ENCODE data around the gene SYPL1.

SYPL1 gene

GRCh38 chr7:106071356-106071998 lies 40.6 kb downstream of the SYPL1 start:
- peak; percentile 43 for DNase-seq (ENCODE audit: low spot score)
- POLR2A ChIA-PET (ENCODE audit: low non-redundant PET): interaction anchor here (1.1 kb wide), 1 partner anchor 13 kb away, joined by 4 read pairs; no protein-coding TSS in a partner anchor
- TF ChIP-seq CTCF (conservative IDR thresholded peaks at IDR 0.05; ENCODE audit: low read depth): no peak
- CTCF ChIA-PET: interaction anchor here (0.6 to 1.5 kb wide), 4 partner anchors 9 to 106 kb away, joined by 3 to 8 read pairs (median 6); no protein-coding TSS in a partner anchor
- H3K27ac ChIP-seq: peak overlapping the region; percentile 92

- TF ChIP-seq CTCF (conservative IDR thresholded peaks at IDR 0.05; ENCODE audit: low read depth): no peak
- ChIA-PET POLR2A (ENCODE audit: low non-redundant PET) (no interaction called here), CTCF (interaction anchor here (1.0 to 1.5 kb wide), 3 partner anchors 9 to 12 kb away, joined by 3 to 8 read pairs (median 3); no protein-coding TSS in a partner anchor)
- H3K27ac ChIP-seq: peak overlapping the region; percentile 92
- no peak for DNase-seq (ENCODE audit: low spot score)
Observed at GRCh38 chr7:106070567-106071254, 41.4 kb downstream of the SYPL1 start.

- TF ChIP-seq CTCF (conservative IDR thresholded peaks at IDR 0.05; ENCODE audit: low read depth): no peak
- CTCF ChIA-PET: interaction anchor here (1.1 kb wide), 1 partner anchor 12 kb away, joined by 3 read pairs; no protein-coding TSS in a partner anchor
- POLR2A ChIA-PET (ENCODE audit: low non-redundant PET): no interaction called here
- peak overlapping the region; percentile 92 for H3K27ac ChIP-seq
- DNase-seq (ENCODE audit: low spot score): peak; percentile 73
Observed at GRCh38 chr7:106070201-106070551, 41.9 kb downstream of the SYPL1 start.

GRCh38 chr7:106069471-106070200 lies 42.5 kb downstream of the SYPL1 start:
- DNase-seq (ENCODE audit: low spot score): no peak
- peak overlapping the region; percentile 92 for H3K27ac ChIP-seq
- TF ChIP-seq CTCF (conservative IDR thresholded peaks at IDR 0.05; ENCODE audit: low read depth): no peak
- ChIA-PET CTCF (interaction anchor here (1.1 to 1.5 kb wide), 2 partner anchors 11 to 84 kb away, joined by 3 to 7 read pairs; no protein-coding TSS in a partner anchor), POLR2A (ENCODE audit: low non-redundant PET) (no interaction called here)

GRCh38 chr7:106068986-106069385 lies 43.1 kb downstream of the SYPL1 start:
- CTCF ChIA-PET: interaction anchor here (1.5 kb wide), 1 partner anchor 85 kb away, joined by 7 read pairs; no protein-coding TSS in a partner anchor
- DNase-seq (ENCODE audit: low spot score): no peak
- TF ChIP-seq CTCF (conservative IDR thresholded peaks at IDR 0.05; ENCODE audit: low read depth): no peak
- POLR2A ChIA-PET (ENCODE audit: low non-redundant PET): no interaction called here
- peak overlapping the region; percentile 92 for H3K27ac ChIP-seq

GRCh38 chr7:106068538-106068961 lies 43.6 kb downstream of the SYPL1 start:
- peak overlapping the region; percentile 92 for H3K27ac ChIP-seq
- TF ChIP-seq CTCF (conservative IDR thresholded peaks at IDR 0.05; ENCODE audit: low read depth): no peak
- ChIA-PET CTCF (interaction anchor here (1.5 kb wide), 1 partner anchor 86 kb away, joined by 7 read pairs; no protein-coding TSS in a partner anchor), POLR2A (ENCODE audit: low non-redundant PET) (no interaction called here)
- no peak for DNase-seq (ENCODE audit: low spot score)

All from RWPE1 (cell line).